BJ (cell line): ENCODE measurements around the gene ATXN2. TPM values are rescaled to one million over a fixed set of nuclear protein-coding genes. Genes with fewer than 3 reads are reported as not detected.

ENCODE experiments used
- CTCF ChIA-PET: fragments of 350-600 bp; formaldehyde crosslinking; extraction: SDS; loops from one replicate; lab custom pipeline; 2021; ENCODE audit warnings: antibody characterized with exemption, inconsistent platforms; lab: Yijun Ruan, JAX
- POLR2A ChIA-PET: fragments of 300-600 bp; sonication (Branson Sonifier 250); formaldehyde crosslinking; extraction: SDS; loops from one replicate; lab custom pipeline; 2021; ENCODE audit warnings: antibody characterized with exemption; lab: Charles Lee
- DNase-seq: peaks from one replicate; pipeline ENCODE4 v3.0.0-alpha.2; 2011; ENCODE audit warnings: low read depth
- H3K27me3 ChIP-seq: 2 replicates; pipeline ENCODE4 v1.6.0; 2011; ENCODE audit warnings: low read length; ENCODE audit not compliant: control insufficient read depth, insufficient read depth
- H3K36me3 ChIP-seq: 2 replicates; pipeline ENCODE4 v1.5.1; 2011; ENCODE audit warnings: low read length; ENCODE audit not compliant: control insufficient read depth, insufficient read depth
- H3K4me3 ChIP-seq: 2 replicates; pipeline ENCODE4 v1.5.1; 2011; ENCODE audit warnings: low read depth, mild to moderate bottlenecking, control low read depth, low read length
- CTCF ChIP-seq: IDR thresholded peaks from 2 replicates; pipeline ENCODE4 v1.5.1; 2011; ENCODE audit warnings: low read depth, mild to moderate bottlenecking, control low read depth, inconsistent platforms, low read length, moderate library complexity; ENCODE audit not compliant: insufficient read depth
- polyA plus RNA-seq: library from polyadenylated mRNA; depleted of rRNA; stranded (reverse); fragments of >200 nt; gene quantifications from 2 replicates; pipeline ENCODE4 v1.2.3, GENCODE V29; 2011

The ATXN2 gene
- polyA plus RNA-seq, 1 experiment: 30.3 TPM

GRCh38 chr12:111443086-111443485, 156.0 kb downstream of the ATXN2 start:
- ChIA-PET POLR2A (no interaction called here), CTCF (interaction anchor here (0.6 to 12.8 kb wide), 4 partner anchors 8 to 145 kb away, joined by 3 to 260 read pairs (median 14); no protein-coding TSS in a partner anchor)
- no peaks in the 10 kb centered on the region for H3K27me3 ChIP-seq
- no peak overlapping the region for H3K4me3 ChIP-seq
- DNase-seq: no peak
- TF ChIP-seq CTCF: no peak
- H3K36me3 ChIP-seq: peaks cover 28% of the 10 kb centered on the region

- TF ChIP-seq CTCF: no peak
- POLR2A ChIA-PET: no interaction called here
Observed at GRCh38 chr12:111442301-111443045, 156.6 kb downstream of the ATXN2 start.

GRCh38 chr12:111441107-111441928, 157.8 kb downstream of the ATXN2 start:
- CTCF ChIA-PET: interaction anchor here (0.6 to 12.8 kb wide), 6 partner anchors 10 to 431 kb away, joined by 3 to 260 read pairs (median 7); no protein-coding TSS in a partner anchor

More at GRCh38 chr12:111442301-111443045, 156.6 kb downstream of the ATXN2 start:
- no peak overlapping the region for H3K4me3 ChIP-seq
- DNase-seq: no peak
- H3K27me3 ChIP-seq: no peaks in the 10 kb centered on the region
- CTCF ChIA-PET: interaction anchor here (1.0 to 12.8 kb wide), 5 partner anchors 9 to 112 kb away, joined by 3 to 260 read pairs (median 4); no protein-coding TSS in a partner anchor
- peaks cover 22% of the 10 kb centered on the region for H3K36me3 ChIP-seq

GRCh38 chr12:111440631-111441030, 158.5 kb downstream of the ATXN2 start:
- TF ChIP-seq CTCF: no peak
- H3K36me3 ChIP-seq: peaks cover 18% of the 10 kb centered on the region
- DNase-seq: no peak
- CTCF ChIA-PET: interaction anchor here (4.1 to 12.8 kb wide), 2 partner anchors 11 to 44 kb away, joined by 24 to 260 read pairs; no protein-coding TSS in a partner anchor
- no peak overlapping the region for H3K4me3 ChIP-seq
- POLR2A ChIA-PET: no interaction called here
- no peaks in the 10 kb centered on the region for H3K27me3 ChIP-seq

More at GRCh38 chr12:111441107-111441928, 157.8 kb downstream of the ATXN2 start:
- DNase-seq: no peak
- TF ChIP-seq CTCF: no peak
- Histone ChIP-seq H3K27me3 (no peaks in the 10 kb centered on the region), H3K36me3 (peaks cover 18% of the 10 kb centered on the region), H3K4me3 (no peak overlapping the region)
- POLR2A ChIA-PET: no interaction called here
